Measurements from ENCODE around the gene VPREB3. TPM values are rescaled to one million over a fixed set of nuclear protein-coding genes. Genes with fewer than 3 reads are reported as not detected.

VPREB3 gene
- total RNA-seq, 1 experiment from 2014 or later: not detected

DNA sequence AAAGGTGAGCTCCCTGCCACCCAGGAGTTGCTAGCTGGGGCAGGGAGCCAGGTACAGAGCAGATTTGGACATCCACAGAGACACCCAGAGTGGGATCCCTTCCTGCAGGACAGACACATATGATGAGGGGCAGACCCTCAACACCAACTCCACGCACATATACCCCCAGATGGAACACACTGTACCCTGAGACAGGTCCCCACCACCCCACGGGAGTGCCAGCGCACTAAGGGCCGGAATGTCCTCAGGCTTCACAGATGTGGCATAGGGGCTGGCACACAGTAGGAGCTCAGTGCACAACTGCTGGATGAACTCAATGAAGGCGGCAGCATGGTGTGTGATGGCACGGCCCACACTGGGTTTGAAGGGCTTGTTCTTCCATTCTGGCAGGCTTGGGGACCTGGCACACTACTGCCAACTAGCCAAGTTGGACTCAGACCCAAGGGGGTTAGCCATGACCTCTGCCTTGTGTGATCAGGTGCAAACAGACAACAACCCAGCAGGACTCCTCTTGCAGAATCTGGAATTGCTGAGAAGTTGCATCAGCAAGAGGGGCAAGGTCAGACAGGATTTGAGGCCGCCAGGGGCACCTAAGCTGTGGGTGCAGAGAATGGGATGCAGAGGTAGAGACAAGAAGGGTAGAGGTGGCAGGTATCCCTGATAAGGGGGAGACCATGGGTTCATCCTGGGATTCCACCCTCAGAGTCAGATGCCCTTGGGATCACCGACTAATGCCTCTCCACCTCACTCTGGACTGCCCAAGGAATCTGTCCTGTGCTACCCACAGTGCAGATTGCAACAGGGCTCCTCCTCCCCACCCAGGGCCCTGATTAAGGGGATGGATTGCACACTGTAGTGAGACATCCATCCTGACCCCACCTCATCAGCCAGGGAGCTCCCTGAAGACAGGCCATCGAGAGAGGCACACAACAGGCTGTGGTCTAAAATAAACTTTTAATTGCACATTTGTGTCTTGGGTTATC is 11.0 kb upstream of the VPREB3 start:
- DNase-seq (ENCODE audit: low spot score): no peak

DNA sequence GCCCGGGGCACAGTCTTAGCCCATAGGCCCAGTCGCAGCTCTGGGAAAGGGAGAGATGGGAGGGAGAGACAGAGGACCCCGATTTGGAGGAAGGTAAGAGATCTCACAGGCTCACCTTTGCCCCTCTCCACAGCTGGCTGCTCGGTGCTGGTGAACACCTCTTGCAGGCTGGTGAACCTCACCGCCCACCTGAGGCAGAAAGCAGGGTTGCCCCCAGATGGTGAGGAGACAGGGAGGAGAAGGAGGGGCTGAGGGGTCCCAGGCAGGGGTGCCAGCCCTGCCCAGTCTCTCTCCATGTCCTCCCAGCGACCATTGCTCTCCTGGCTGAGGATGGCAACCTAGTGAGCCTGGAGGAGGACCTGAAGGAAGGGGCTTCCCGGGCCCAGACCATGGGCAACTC is 9.7 kb upstream of the VPREB3 start:
- no peak for DNase-seq (ENCODE audit: low spot score)

DNA sequence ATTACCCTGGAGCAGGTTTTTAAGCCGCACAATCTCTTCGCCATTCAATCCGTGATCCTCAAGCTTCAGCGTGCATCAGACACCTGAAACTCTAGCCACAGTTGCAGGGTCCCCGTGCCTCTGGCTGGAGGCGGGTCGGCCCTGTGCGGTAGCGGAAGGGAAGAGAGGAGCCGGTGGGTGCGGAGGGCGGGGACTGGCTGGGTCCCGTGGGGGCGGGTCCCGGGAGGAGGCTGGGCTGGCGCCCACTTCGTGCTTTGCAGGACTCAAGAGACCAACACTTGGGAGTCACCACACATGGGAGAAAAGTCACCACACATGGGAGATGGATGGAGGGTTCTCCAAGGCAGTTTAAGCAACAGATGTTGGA is 9.3 kb upstream of the VPREB3 start:
- DNase-seq (ENCODE audit: low spot score): no peak

DNA sequence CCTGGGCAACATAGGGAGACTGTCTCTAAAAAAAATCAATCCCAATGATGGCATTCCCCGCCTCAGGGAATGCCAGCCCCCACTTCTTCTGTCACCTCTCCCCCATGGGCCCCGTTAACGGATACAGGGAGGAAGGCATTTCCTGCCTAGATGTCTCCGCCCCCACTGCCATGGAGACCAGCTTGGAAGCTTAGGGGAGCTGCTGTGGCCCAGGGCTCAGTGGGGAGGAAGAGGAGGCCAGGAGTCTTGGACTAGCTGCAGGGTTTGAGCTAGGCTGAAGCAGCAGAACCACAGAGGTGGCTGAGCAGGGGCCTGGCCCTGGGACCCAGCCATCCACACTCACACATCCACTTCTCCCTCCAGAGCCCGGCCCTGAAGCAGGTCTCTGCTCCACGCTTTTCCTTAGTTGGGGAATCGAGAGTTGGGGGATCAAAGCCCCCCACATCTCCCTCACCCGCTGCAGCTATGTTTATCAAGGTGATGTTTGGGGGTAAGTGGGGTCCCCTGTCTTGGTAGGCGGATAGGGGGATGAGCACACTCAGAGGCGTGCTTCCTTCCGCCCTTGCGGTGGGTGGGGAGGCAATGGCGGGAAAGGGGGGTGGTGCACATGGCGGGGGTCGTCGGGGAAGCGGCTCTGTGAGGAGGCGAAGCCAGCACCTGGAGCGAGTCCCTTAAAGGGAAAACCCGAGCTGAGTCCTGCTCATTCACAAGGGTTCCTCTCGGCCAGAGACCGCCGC is 8.8 kb upstream of the VPREB3 start, which contains the start of gene C22orf15:
Gene C22orf15, plus strand, starts transcription at position 149 of the 737 bp plus-strand sequence. Its CDS starts 317 bp downstream, at position 466.
- peak; percentile 24 for DNase-seq (ENCODE audit: low spot score)

DNA sequence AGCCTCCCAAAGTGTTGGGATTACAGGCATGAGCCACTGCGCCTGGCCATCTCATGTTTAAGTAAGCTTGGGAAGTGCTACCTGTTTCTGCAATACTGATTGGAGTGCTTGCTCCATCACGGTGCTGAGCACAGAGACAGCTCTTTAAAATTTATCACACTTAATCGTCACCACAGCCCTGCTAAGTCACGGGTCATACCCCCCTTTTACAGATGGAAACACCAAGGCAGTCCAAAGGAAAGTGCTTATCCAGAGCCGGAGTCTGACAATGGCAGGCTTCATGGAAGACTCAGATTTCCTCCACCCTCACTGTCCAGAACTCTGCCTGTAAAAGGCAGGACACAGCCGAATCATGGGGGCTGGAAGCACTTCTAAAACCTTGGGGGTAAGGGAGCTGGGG is 5.8 kb upstream of the VPREB3 start:
- DNase-seq (ENCODE audit: low spot score): no peak

DNA sequence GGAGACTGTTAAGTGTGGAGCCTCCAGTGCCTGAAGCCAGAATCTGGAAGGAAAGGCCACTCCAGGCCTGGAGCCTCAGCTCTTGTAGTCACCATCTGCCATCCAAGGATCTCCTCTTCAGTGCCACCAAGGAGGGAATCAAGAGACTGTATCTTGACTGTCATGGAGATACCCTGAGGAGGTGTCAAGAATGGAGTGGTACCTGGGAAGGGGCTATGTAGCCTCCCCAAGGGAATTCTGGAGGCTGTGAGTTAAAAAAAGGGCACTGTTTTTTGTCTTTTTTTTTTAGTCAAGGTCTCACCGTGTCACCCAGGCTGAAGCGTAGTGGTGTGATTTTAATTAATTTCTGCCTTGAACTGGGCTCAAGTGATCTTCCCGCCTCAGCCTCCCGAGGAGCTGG is 5.3 kb upstream of the VPREB3 start:
- no peak for DNase-seq (ENCODE audit: low spot score)

DNA sequence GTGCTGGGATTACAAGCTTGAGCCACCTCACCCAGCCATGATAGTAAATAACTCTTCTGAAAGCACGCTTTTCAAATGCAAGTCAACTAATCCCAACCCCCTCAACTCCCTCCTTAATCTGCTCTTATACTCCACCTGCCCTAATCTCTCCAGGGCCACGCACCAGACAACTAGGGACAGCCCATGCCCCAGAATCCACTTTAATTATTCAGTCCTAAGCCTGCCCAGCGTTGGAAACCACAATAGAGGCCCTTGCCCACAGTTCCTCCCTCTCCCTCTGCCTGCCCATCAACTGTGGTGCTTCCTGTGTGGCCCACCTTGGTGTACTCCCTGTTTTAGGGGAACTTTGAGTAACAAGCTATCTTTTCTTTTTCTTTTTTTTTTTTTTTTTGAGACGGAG is 2.7 kb upstream of the VPREB3 start:
- DNase-seq (ENCODE audit: low spot score): no peak

DNA sequence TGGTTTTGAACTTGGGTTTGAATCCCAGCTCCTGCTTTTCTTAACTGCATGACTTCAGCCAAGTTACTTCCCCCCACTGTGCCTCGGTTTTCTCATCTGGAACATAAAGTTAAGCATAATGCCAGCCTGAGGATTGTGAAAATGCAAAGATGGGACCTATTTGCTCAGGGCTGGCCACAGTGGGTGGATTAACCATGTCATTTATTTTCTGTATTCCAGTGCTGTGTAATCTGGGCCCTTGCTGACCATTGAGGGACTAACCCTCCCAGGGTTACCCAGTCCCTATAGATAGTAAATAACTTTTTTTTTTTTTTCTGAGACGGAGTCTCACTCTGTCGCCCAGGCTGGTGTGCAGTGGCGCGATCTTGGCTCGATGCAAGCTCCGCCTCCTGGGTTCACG is 1.5 kb upstream of the VPREB3 start:
- DNase-seq (ENCODE audit: low spot score): no peak

DNA sequence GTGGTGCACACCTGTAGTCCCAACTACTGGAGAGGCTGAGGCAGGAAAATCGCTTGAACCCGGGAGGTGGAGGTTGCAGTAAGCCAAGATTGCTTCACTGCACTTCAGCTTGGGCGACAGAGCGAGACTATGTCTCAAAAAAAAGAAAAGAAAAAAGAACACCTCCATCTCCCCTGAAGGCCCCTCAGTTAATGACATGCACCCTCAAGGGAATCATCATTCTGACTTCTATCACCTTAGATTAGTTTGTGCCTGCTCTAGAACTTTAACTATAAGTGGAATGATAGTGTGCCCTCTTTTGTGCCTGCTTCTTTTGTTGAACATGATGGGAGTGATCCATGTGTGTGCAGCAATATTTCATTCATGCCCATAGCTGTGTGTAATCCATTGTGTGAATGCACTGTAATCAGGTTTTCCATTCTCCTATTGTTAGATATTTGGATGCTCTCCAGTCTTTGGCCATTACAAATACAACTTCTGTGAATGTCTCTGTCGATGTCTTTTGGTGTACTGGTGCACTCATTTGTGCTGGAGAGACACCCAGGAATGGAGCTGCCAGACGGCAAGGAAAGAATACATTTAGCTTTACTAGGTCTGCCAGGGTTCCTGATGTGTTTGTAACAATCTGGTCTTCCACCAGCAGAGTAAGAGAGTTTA is 883 bp upstream of the VPREB3 start:
- no peak for DNase-seq (ENCODE audit: low spot score)

DNA sequence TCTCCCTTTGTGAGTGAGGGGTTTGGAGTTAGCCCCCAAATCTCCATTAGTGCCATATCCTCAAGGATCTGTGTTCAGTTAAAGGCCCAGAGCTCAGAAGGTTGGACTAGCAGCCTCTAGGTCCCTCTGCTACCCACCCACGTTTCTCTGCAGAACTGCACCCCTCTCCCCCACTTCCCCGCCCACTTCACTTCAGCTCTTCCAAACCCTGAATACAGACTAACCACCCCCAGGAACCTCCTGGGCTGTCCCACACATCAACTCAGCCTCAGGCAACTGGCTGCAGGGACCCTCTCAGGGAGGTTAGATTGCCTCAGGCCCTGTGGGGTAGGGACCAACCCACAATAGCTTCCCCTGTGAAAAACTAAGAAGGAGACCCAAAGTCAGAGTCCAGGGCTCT is 840 bp downstream of the VPREB3 start:
- no peak for DNase-seq (ENCODE audit: low spot score)

DNA sequence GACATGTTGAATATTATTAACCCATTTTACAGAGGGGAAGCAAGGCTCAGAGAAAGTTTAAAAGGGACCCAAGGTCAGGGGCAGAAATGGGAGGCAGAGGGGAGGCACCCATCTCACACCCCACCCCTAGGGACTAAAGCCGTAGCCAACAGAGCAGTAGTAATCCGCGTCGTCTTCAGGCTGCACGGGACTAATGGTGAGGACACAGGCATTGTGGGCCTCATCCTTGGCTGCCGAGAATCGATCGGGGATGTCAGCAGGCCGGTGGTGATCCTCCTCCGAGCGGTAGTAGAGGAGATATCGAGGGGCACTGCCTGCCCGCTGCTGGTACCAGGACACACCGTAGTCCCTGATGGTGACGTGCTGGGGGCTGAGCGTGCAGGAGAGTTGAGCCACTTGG is 1.5 kb downstream of the VPREB3 start:
- no peak for DNase-seq (ENCODE audit: low spot score)

DNA sequence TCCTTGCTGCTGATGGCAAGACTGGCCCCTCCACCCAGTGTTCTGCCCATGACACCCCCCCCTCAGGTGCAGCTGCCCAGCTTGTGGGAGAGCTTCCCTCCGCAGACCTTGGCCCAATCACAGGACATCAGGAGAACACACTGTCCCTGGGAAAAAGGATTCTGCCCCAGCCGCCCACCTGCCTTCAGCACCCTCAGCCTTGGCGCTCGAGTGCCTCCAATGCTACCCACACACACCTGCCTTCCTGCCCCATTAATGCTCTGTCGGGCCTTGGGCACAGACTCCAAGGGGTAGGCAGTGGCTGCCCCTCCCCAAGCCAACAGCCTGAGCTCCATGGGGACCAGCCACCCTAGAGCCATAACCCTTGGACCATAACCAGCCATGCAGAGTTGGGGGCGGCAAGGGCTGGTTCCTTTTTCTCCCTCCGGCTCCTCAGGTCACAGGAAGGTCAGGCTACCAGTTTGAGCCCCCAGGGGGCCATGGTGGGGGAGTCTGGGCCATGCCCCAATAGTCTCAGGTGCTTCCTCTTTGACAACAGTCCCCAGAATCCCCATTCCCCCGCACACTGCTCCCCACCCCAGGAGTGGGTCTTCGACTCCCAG is 2.0 kb downstream of the VPREB3 start:
- no peak for DNase-seq (ENCODE audit: low spot score)

DNA sequence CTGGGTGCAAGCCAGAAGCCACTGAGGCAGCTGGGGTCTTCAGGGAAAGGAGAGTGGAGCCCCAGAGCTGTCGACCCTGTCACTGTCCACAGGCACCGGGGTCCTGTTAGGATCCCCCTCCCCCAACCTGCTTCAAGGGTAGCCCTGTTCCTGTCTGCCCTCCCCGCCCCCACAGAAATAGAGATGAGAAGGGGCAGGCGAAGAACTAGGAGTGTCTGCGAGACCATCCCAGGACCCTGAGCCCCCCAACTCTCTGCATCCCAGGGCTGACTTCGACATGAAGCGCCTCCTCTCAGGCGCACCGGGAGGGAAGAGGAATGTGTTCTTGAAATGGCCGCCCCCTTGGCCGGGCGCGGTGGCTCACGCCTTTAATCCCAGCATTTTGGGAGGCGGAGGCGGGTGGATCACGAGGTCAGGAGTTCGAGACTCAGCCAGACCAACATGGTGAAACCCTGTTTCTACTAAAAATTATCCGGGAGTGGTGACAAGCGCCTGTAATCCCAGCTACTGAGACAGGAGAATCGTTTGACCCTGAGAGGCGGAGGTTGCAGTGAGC is 2.7 kb downstream of the VPREB3 start:
- no peak for DNase-seq (ENCODE audit: low spot score)

DNA sequence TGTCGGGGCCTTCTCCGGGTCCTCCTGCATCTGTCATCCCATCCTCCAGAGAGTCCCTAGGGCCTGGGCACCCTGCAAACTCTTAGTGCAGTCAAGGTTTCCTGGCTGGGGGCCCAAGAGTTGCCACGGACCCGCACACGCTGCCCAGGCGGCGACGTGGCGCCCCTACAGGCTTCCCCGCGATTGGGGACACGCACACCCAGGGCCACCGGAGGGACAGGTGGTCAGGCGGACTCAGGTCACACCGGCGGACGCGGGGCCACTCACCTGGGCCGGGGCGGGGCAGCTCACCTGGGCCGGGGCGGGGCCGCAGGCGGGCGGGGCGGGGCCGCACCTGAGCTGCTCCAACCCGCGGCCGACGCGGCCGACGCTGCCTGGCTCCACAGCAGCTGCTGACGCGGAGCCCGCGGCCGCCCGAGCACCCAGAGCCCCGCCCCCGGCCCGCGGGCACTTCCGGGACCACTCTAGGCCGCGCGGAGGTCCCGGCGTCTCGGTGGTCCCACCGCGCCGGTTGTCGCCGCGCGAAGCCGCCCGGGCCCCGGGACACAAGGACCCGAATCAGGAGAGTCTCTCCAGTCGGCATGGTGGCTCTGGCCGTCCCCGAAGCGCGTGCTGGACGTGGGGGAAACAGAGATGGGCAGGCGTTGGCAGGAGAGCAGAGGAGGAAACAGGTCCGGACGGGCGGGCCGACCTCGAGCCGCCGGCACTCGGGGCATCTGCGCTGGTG is 3.3 kb downstream of the VPREB3 start, which contains the start of gene ZNF70:
Gene ZNF70, minus strand, starts transcription at position 399 of the 727 bp plus-strand sequence. CDS start 5,972 bp downstream, outside the sequence.
- peak; percentile 48 for DNase-seq (ENCODE audit: low spot score)

DNA sequence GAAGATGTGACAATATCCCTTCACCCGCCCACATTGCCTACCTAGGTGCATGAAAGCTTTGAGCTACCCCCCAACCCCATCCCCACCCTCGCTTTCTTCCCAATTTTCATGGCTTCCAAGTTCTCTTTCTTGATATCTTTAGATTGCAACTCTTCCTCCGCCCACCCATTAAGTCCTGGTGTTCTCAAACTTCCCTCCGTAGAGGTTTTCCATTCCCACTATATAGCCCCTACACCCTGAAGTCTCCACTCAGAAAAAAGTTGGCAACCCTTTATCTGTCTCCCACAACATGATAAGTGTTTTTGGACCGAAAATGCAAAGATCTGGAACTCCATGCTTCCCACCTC is 3.9 kb downstream of the VPREB3 start:
- no peak for DNase-seq (ENCODE audit: low spot score)

DNA sequence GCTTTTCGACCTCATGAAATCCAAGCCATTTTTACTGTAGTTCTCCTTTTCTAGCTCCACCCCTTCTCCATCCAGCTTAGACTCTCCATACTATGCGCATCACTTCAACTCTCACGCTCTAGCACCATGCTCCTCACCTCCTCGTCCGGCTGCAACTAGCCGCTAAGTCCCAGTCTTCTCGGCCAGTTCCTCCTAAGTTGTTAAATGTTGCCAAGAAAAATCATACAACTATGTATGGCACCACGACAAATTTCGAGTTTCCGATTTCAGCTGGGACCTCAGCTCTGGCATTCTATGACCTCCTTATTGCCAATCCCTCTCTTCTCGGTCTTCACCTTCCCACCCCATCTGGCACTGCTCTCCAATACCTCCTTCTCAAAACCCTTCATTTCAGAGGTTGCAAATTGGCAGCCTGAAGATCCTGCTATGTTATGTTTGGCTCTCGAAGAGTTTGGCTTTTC is 4.4 kb downstream of the VPREB3 start:
- DNase-seq (ENCODE audit: low spot score): no peak

DNA sequence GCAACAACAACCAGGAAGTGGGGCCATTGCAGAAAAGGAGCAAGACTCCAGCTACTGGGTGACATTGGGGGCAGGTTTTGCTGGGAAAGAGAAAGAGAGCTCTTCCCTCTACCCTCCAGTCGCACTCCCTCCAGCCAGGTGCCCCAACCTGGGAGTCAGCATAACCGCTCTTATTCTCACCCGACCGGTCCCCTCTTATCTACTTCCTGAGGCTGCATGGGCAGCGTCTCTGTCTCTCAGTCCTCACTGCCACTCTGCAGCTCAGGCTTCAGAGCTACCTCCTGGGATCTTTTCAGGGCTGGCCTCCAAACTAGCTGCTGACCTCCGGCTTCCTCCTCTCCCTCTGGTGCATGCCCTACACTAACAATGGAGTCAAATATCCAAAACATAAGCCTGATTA is 8.4 kb downstream of the VPREB3 start:
- no peak for DNase-seq (ENCODE audit: low spot score)

DNA sequence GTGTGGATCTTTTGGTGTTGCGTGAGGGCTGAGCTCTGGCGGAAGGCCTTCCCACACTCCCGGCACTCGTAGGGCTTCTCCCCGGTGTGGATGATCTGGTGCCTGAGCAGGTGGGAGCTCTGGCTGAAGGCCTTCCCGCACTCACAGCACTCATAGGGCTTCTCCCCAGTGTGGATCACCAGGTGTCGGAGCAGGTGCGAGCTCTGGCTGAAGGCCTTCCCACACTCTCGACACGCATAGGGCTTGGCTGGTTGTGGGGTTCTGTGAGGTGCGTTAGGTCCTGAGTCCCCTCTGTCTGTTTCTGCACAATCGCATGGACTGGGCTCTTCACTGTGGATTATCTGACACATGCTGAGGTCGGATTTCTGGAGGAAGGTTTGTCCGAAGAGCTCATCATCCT is 9.7 kb downstream of the VPREB3 start:
- no peak for DNase-seq (ENCODE audit: low spot score)

DNA sequence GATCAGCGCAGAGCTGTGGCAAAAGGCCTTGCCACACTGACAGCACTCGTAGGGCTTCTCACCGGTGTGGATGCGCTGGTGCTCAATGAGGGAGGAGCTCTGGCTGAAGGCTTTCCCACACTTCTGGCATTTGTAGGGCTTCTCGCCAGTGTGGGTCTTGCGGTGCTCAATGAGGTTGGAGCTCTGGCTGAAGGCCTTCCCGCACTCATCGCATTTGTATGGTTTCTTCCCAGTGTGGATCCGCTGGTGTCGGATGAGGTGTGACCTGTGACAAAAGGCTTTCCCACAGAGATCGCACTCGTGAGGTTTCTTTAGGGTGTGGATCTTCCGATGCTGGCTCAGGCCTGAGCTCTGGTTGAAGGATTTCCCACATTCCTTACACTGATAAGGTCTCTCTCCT is 10.2 kb downstream of the VPREB3 start:
- no peak for DNase-seq (ENCODE audit: low spot score)

DNA sequence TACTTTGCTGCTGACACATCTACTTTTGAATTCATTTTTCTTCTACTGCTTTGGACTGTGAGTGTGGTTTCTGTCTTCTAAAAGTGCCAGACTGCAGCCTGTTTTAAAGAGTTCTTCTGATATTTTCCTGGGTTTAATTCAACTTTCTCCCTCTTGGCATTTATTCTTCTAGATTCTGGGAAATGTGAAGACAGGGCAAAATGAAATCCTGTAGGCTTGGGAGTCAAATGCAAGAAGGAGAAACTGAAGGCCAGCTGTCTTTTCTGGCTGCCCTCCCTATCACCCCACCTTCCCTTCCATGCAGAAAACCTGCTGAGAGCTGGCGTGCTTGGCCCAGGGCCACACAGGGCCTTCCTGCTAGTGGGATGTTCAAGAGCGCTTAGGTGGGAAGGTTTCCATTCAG is 10.9 kb downstream of the VPREB3 start:
- no peak for DNase-seq (ENCODE audit: low spot score)

All from H4 (cell line).